HG03460 (cell line): ENCODE measurements around the gene SPPL2B.
A peak's percentile ranks its signal among the peaks of the same experiment; 100 is the strongest.
"Not testable (repeated sequence)": the region's sequence is repeated elsewhere in the genome, so short reads cannot be mapped to it uniquely, and the experiment has no call there.

Experiments used
- ATAC-seq: cut with Tn5 transposase; IDR thresholded peaks from one replicate; pipeline ENCODE4 v1.9.1; 2021; ENCODE audit not compliant: unreplicated experiment

SPPL2B gene

DNA sequence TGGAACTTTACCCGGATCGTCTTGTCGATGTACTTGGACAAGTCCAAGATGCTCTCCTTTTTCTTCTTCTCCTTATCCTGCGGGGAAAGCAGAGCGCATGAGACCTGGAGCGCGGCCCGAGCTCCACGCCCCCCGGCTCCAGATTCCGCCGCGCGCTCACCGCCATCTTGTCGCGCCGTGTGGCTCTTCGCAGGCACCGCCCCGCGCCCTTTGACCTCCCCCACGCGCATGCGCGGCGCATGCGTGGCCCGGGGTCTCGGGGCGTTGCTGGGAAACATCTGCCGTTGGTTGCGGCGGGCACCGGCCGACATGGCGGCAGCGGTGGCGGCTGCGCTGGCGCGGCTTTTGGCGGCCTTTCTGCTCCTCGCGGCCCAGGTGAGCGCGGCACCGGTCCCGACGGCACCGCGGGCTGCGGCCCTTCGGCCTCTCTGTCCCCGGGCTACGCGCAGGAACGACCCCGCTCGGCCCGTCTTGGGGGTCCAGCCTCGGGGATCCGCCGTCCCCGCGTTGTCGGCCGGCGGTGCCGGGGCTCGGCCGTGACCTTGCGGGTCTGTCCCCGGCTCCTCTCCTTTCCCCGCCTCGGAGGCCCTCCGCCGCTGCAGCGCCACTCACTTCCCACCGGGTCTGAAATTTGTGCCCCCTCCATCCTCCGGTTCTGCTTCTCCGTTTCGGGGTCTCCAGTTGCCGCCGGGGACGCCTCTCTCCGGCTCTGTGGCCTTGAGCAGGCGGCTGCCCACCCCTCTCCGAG is at the start of gene SPPL2B, which contains the start of gene LSM7:
Gene SPPL2B, plus strand, starts transcription at position 284 of the 748 bp plus-strand sequence. Its CDS starts 26 bp downstream, at position 310.
Gene LSM7, minus strand, starts transcription at position 186 of the 748 bp plus-strand sequence. Its CDS starts 20 bp downstream, at position 166.
- ATAC-seq, result peak; percentile 44

GRCh38 chr19:2280633-2281264 is 47.7 kb upstream of the SPPL2B start:
- no peak for ATAC-seq

DNA sequence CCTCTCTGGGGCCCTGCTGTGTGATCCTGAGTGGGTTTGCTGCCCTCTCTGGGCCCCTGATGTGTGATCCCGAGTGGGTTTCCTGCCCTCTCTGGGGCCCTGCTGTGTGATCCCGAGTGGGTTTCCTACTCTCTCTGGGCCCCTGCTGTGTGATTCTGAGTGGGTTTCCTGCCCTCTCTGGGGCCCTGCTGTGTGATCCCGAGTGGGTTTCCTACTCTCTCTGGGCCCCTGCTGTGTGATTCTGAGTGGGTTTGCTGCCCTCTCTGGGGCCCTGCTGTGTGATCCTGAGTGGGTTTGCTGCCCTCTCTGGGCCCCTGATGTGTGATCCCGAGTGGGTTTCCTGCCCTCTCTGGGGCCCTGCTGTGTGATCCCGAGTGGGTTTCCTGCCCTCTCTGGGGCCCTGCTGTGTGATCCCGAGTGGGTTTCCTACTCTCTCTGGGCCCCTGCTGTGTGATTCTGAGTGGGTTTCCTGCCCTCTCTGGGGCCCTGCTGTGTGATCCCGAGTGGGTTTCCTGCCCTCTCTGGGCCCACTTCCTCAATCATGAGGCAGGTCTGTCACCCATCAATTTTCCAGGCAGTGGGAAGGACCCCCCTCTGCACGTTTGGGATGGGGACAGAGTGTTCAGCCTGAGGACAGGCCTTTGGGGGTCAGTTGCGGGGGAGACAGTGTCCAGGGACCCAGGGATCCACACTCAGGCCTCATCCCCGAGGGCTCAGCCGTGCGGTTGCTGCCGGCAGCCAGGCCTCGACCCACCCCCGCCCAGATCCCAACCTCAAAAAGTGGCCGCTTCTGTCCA is 47.0 kb upstream of the SPPL2B start:
- ATAC-seq, result not testable (repeated sequence)

- no peak for ATAC-seq
Measured at GRCh38 chr19:2282062-2282861, 46.2 kb upstream of the SPPL2B start, which contains the start of gene PEAK3. PEAK3 (minus strand) TSS chr19:2282175; CDS start chr19:2280931, 1,244 bp downstream.

DNA sequence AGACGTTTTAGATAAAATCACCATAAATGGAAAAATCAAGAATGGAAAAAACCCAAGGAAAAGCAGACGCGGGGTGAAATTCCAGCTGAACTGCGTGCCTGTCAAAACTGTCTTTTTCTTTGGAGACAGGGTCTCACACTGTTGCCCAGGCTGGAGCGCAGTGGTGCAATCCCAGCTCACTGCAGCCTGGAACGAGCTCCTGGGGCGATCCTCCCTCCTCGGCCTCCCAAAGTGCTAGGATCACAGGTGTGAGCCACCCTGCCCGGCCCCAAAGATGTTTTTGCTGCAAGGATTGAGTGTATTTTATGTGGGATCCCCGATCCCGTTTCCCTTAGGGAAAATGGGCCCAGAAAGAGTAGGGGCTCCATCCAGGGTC is 45.6 kb upstream of the SPPL2B start:
- ATAC-seq, result no peak

DNA sequence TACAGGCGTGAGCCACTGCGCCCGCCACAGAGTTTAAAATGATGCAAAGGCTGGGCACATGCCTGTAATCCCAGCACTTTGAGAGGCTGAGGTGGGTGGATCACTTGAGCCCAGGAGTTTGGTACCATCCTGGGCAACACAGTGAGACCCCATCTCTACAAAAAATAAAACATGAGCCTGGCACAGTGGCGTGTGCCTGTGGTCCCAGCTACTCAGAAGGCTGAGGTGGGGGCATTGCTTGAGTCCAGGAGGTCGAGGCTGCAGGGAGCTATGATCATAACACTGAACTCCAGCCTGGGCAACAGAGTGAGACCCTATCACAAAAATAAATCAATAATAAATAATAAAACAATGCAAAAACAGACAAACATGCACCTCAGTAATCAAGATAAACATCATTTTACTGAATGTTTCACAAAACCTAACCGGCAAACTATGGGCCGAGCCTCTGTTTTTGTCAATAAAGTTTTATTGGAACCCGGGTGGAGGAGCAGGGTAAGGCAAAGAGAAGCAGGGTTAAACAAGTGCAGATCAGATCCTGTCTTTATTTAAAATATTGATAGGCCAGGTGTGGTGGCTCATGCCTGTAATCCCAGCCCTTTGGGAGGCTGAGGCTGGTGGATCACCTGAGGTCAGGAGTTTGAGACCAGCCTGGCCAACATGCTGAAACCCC is 44.5 kb upstream of the SPPL2B start:
- ATAC-seq, result no peak

- no peak for ATAC-seq
Measured at GRCh38 chr19:2286402-2287140, 41.9 kb upstream of the SPPL2B start.

DNA sequence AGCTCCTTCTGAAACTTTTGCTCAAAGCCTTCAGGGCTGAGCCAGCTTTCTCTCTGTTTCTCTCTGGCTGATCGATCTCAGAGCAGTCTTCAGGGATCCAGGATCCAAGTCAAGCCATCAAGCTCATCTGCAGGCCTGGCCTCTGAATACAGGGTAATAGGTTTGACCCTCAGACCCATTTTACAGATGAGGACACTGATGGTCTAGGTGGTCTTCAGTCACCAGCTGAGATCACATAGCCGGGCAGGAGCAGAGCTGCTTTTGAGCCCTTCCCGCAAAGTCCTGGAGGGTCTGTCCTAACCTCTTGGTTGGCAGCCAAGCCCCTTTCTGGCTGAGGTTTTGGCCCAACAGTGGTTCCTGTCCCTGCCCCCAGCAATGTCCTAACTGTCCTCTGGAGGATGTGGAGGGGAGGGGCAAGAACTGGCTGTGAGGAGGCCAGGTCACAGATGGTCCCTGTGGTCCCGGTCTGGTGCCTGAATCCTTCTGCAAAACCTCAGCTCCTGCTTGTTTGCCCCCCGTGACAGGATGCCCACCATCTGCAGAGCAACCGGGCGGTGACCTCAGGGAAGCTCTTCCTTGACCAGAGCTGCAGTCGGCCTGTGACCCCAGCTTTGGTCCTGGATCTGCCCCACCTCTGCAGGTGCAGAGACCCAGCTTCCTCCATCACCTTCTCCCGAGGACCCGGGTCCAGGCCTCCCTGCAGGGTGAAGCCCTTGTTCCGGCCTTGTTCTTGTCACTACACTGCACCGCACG is 40.7 kb upstream of the SPPL2B start:
- no peak for ATAC-seq

- no peak for ATAC-seq
Measured at GRCh38 chr19:2288338-2288817, 40.1 kb upstream of the SPPL2B start.

- no peak for ATAC-seq
Measured at GRCh38 chr19:2288818-2289713, 39.4 kb upstream of the SPPL2B start.

DNA sequence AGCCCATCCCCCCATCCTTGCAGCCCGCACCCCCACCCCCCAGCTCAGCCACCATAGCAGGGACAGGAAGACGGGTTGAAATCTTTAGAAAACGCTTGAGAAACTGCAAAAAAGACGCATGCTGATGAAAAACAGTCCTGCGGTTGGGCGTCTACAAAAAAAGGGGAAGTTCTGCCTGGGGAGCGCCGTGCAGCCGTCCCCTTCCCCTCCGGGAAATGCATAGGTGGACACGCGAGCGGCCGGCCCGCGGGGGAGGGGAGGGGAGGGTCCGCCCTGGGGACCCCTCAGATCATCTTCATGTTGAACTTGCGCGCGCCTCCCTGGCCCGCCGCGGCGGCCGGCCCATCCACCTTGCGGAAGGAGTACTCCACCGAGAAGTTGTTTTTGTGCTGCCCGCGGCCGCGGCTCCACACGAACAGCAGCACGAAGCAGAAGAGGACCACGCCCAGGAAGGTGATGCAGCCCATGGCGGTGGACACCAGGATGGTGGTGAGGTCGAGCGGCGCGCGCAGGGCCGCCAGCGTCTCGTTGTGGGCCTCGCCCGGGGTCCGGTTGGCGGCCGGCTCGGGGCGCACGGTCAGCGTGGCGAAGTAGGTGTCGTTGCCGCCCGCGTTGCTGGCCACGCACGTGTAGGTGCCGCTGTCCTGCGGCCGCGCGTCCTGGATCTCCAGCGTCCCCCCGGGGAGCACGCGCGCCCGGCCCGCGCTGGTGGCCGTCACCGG is 38.6 kb upstream of the SPPL2B start:
- ATAC-seq, result no peak

GRCh38 chr19:2290441-2291184 is 37.9 kb upstream of the SPPL2B start:
- ATAC-seq, result no peak

GRCh38 chr19:2291185-2291751 is 37.2 kb upstream of the SPPL2B start:
- ATAC-seq, result no peak

DNA sequence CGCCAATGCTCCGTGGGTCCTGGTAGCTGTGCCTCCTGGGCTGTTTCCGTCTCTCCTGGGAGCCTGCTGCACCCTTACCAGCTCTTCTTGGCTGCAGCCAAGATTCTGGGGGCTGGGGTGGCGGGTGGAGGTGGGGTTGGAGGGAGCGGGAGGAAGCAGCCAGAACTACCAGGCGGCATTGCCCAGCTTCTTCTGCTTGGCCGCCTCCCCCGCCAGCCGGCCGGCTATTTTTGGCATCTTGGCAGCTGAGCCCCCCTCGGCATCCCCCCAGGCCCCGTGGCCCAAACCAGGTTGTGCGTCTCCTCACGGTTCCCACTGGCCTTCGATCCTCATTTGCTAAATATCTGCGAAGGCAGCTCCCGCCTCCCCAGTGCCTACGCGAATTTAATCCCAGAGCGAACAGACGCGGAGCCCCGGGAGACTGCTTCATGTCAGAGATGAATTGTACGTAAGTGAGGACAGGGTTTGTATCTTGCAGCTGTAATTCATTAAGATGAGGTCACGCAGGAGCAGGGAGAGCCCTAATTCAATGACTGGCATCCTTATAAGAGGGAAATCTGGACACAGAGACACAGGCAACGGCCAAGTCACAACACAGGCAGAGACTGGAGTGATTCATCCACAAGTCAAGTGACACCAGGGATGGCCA is 33.7 kb upstream of the SPPL2B start:
- ATAC-seq, result no peak

- ATAC-seq, result no peak
Measured at GRCh38 chr19:2296141-2296540, 32.3 kb upstream of the SPPL2B start.
